CD4-positive, alpha-beta T cell treated with Interferon alpha-2 for 1 hour (primary cell): ENCODE results near the gene FBXL17.

Experiments used
- DNase-seq, 2 donors: peaks; one replicate each; pipeline ENCODE4 v3.0.0-alpha.2; 2020 to 2022

The FBXL17 gene

DNA sequence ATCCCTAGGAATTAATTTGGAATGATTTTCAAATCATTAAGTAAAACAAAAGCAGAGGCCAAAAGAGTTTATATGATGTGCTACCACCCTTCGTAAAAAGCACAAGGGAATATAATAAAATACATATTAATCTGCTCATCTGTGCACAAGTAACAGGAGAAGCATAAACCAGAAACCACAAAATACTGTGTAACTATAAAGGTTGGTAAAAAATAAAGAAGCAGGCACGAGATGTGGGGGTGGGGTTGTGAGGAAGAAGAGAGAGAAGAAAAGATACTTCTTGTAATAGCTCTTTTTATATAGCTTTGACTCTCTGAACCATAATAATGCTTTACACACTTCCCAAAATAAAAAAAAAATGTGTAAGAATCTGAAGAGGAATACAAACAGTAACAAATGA is 496.3 kb downstream of the FBXL17 start:
- no peak for DNase-seq

DNA sequence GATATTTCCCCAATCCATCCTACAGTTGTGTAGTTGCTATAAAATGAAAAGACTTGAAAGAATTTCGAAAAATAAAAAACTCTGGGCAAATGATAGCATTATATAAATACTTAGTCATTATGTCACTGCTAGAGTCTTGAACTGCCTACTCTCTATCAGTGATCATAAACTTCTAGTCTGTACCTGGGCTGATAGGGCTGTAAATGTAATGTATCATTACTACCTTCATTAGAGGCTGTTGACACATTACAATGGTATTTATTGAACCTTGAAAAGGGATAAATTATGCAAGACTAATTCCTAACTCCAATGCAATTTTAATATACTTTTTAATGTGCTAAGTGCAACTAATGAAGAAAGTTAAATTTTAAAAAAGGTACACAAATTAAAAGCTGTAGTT is 497.0 kb downstream of the FBXL17 start:
- DNase-seq, result no peak

GRCh38 chr5:107878661-107879060 is 503.2 kb downstream of the FBXL17 start:
- no peak for DNase-seq

GRCh38 chr5:107876906-107877305 is 505.0 kb downstream of the FBXL17 start:
- no peak for DNase-seq

DNA sequence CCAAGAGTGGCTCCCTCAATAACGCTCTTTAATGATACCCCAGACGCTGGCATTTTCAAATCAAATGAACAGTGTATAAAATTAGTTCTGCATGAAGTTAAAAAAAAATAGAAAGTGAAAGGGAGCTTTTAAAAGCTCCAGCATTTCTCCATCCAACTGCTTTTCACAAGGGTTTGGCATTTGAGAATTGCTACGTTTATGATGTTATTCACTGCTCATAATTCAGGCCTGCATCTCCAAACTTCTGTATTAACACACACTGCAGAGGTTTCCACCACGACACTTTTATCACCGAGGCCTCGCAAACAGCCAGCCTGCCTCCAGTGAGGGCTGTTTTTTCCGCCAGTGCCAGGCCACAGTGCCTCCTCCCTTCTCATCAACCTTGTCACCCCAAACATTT is 505.6 kb downstream of the FBXL17 start:
- DNase-seq, result no peak

DNA sequence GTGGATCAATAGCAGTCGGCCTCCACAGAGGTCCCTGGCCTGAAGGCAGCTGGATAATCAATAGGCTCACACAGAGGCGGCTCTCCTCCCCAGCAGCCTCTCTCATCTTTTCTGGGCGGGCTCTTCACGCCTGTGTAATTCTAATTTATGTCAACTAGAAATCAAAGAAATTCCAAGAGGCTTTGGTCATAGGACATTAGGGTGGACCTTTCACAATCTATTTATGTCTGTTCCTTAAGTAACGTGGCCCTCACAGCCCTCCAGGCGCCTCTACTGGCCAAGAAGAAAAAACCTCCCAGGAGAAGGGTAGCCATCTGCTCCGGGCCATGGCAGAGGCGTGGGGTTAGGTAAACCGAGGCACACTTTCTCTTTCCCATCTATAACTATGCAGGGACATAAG is 506.1 kb downstream of the FBXL17 start:
- no peak for DNase-seq

DNA sequence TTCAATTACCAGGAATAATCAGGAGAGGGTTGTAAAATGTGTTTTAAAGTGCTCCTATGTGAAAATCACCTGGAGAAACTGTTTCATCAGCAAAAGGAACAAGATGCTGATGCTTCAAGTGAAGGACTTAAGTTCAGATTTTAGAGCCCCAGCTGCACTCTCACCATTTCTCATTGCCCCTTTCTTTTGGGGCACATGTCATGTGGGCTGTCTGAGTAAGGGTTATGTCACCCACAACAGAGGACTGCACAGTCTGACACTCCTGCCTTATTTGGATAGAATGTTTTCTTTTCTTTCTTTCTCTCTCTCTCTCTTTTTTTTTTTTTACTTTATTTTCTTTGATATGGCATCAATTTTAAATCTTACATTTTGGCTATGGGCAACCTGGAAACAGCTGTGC is 507.1 kb downstream of the FBXL17 start:
- DNase-seq, result no peak

DNA sequence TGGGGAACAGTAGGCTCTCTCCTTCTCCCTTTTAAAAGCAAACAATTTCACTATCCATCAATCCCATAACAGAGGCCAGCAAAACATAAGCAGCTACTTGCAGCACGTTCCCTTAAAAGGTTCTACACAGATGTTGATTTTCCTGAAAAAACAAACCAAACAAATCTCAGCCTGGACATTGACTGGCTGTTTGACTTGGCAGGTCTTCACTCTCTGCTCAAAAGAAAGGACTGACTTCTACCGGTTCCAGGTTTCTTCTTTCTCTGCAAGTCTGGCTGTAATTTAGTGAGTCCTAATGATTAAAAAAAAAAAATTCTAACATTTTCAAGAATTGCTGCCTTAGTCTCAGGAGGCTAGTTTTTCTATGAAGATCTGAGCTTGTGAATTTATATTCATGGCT is 508.0 kb downstream of the FBXL17 start:
- DNase-seq, result no peak

DNA sequence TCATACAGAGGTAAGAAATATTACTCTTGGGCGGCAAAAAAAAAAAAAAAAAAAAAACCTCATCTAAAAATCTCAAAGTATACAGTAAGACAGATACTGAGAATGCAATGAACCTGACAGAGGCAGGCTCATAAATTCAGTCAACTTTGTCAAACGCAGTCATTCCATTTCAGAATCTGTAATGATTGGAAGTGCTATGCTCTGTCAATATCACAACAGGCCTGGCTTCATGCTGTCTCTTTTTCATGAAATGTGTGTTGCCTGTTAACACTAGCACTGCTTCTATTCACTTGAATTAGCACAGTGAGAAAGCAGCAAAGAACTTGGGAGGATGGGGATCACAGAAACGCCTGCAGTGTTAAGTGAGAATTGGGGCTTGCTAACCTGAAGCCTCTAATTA is 510.9 kb downstream of the FBXL17 start:
- no peak for DNase-seq

DNA sequence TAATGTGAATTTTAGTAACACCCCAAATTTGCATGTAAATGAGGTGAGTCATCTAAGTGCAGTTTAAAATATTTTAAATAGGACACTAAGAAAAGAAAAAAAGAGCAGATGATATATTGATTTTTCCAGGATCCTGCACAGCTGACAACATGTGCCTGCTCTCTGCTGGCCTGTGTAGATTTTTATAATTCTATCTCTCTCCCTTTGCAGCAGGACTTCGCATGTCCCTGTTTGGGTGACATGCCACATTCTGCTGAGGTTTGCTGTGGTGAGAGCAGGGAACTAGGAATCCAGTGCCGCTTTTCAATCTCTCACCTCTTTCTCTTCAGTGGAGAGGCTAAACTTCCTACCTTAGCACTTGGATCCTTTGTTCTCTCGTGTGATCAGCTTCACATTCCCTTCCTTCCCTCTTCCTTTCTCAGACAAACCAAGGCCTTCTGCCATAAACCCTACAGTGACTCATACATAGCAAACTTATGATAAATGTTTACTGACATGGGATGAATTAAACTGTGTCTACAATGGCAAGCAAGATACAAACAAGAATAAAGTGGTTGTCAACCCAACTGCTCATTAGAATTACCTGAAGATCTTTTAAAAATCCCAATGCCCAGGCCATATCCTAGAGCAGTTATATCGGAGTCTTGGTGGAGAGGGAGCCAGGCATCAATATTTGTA is 512.3 kb downstream of the FBXL17 start:
- no peak for DNase-seq

DNA sequence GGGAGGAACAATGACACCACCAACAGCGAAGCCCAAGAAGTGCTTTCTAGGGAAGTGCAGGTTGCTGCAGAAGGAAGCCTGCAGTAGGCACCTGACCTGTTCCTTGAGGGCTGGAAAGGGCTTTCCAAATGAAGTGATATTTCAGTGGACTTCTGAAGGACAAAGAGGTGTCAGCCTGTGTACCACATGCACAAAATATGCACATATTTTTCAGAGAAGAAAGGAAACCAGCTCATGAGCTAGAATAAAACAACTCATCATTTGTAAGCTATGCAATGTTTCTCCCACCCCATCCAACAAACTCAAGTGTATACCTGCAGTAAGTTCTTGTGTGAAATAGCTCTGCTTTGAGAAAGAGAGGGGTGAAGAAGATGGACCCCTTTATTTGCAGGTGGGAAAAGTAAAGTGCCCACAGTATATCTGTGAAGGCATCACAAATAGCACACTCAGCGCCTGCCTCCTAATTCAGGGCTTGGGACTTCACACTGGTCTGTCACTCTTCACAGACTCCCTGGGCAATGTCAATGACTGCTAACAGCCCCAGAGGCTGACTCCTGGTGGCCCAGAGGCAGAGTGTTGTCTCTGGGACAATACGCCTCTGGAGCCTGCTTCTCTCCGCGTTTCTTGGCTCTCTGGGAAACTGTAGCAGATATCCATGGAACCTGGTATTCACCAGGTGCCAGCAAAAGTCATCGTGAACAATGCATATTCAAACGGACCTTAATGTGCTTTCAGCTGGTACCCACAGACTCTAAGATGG is 513.1 kb downstream of the FBXL17 start:
- DNase-seq, result no peak

- no peak for DNase-seq
These were observed 514.6 kb downstream of the FBXL17 start for GRCh38 chr5:107867266-107867665.

- DNase-seq, result no peak
These were observed 517.1 kb downstream of the FBXL17 start for GRCh38 chr5:107864793-107865192.

DNA sequence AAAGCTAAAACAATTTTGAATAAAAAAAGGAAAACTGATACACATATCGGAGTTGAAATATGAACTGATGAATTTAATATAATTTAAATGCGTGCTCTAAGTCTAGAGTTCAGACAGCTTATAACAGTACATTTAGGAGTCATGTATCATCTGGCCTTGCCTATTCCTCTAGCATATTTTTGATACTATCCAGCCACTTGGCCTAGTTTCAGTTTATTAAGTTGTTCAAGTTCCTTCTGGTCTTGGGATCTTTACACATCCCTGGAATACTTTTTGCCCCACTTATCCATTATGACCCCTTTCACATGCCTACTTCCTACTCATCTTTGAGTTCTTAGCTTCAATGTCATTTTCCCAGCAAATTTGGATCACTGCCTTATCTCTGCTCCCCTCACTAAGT is 518.8 kb downstream of the FBXL17 start:
- DNase-seq, result no peak

GRCh38 chr5:107861565-107861964 is 520.3 kb downstream of the FBXL17 start:
- no peak for DNase-seq

GRCh38 chr5:107860044-107860443 is 521.9 kb downstream of the FBXL17 start:
- no peak for DNase-seq

GRCh38 chr5:107858788-107859187 is 523.1 kb downstream of the FBXL17 start:
- no peak for DNase-seq

GRCh38 chr5:107858324-107858723 is 523.6 kb downstream of the FBXL17 start:
- no peak for DNase-seq

DNA sequence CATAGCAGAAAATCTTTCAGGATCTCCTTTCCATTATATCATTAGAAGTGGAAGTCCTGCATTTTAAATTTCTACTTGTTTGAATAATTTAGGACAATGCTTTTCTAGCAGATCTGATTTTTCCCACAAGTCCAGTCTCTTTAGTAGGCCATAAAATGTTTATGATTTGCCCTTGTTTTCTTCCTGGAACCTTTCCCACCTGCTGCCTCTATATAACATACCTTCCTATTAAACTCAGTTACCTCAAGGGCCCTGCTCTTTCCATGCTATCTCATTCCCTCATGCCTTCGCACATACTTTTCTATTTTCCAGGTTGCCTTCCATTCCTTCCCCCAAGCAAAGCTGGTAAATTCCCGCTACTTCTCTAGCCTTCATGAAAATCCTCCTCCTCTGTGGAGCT is 524.1 kb downstream of the FBXL17 start:
- DNase-seq, result no peak

DNA sequence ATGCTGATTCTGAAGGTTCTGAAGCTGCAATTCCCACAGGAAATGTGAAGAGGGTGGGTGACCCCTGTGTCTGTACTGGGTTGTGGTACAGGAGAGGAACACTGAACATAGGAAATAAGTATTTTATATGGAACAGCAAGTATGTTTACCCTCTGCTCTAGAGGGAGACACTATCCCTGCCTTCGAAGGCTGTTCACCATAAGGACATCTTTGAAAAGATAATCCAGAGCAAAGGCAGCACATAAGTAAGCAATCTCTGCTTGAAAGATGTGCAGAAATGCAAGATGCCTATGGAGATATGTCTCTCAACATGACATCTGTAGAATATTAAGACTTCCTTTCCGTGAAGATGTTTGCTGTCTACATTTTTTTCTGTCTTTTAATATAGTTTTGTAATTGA is 526.7 kb downstream of the FBXL17 start:
- no peak for DNase-seq

DNA sequence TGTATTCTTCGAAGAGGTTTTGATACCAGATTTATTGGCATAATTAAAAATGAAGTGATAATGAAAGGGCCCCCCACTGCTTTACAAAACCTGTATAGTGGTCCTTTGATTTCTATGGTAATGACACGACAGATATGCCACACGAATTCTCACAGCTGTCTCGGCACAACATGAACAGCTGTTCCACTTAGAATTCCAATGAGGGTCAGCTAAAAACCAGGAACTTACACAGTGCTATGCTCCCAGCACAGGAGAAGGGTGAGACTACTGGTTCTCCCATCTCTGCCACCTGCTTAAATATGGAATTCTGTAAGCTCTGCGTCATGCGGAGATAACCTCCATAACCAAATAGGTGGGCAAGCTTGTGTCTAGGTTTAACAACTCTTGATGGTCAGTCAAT is 528.2 kb downstream of the FBXL17 start:
- no peak for DNase-seq

- DNase-seq, result no peak
These were observed 528.9 kb downstream of the FBXL17 start for GRCh38 chr5:107853031-107853430.

DNA sequence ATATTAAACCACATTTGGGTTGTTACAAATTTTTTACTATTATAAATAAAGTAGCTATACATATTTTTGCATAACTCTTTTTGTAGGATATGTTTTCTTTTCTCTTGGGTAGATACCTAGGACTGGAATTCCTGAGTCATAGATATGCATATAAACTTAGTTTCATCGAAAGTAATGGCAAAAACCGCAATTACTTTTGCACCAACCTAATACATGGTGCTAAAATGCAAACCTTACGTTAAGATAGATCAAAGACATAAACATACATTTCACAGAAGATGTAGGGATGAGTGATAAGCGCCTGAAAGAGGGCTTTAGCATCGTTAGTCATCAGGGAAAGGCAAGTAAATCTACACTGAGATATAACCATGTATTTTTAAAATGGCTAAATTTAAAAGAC is 532.8 kb downstream of the FBXL17 start:
- DNase-seq, result no peak

- DNase-seq, result no peak
These were observed 541.3 kb downstream of the FBXL17 start for GRCh38 chr5:107840592-107840991.

DNA sequence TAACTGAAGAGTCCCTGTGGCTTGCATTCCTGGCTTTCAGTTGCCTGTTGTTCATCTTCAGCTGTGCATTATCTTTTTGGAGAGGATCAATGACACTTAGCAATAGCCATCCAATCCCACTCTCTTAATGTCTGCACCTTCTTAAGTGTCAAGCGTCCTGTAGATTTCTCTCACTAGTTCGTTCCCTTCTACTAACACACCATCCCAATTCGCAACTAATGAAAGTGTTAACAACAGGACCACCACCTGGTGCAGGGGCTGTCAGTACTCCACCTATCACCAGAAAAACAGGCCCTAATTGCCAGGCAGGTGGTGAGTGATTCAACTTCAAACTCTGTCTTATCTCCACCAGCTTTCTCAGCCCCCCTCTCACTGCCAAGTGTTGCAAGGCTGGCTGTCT is 541.7 kb downstream of the FBXL17 start:
- no peak for DNase-seq
